Spleen (tissue), 7 donors: ENCODE data around the gene TENM3.

ENCODE experiments used
- POLR2AphosphoS5 ChIP-seq, 3 donors: sonication (generic); formaldehyde crosslinking; IDR thresholded peaks; one replicate each; pipeline ENCODE4 v1.5.1; 2017; ENCODE audit warnings: antibody characterized with exemption in 3 of 3
- TF ChIP-seq, protein P1 (sequence below), 11 experiments: fragments of 200-600 bp in 7 of 11; fragments of 450-650 bp in 4 of 11; sonication (generic) in 4 of 11; IDR thresholded peaks in 8 of 11; conservative IDR thresholded peaks in 3 of 11; 1 replicate in 7 of 11; 2 replicates in 4 of 11; pipeline versions ENCODE4 v1.4.0 to v1.8.0; 2016 to 2021; ENCODE audit warnings: antibody characterized with exemption in 11 of 11, inconsistent platforms in 4 of 11, mild to moderate bottlenecking in 1 of 11
- donor health status: DM: no; HTN: no; CAD: no; lungs with moderate emphysema.
- donor health status: DM: no; HTN: no; CAD: no.
- donor health status: DM: no; HTN: no; CAD: no.

DNA sequence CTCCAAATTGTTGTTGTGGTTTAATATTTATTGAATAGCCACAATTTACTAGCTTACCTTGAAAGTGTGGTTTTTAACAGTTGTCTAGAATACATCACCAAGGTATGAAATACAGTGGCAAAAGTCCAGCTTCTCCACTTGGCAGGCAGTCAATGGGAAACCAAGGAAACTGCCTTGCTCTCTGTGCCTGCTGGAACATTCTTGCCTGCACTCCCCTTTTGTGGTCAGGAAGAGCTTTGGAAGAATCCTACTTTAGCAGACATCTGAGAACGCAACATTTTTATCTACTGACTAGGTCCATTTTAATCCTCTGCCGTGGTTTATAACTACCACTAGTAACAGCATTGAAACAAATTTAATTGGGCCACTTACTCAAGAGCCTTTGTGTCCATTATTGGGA is 64.5 kb downstream of the TENM3 start:
- TF ChIP-seq, protein P1, sequence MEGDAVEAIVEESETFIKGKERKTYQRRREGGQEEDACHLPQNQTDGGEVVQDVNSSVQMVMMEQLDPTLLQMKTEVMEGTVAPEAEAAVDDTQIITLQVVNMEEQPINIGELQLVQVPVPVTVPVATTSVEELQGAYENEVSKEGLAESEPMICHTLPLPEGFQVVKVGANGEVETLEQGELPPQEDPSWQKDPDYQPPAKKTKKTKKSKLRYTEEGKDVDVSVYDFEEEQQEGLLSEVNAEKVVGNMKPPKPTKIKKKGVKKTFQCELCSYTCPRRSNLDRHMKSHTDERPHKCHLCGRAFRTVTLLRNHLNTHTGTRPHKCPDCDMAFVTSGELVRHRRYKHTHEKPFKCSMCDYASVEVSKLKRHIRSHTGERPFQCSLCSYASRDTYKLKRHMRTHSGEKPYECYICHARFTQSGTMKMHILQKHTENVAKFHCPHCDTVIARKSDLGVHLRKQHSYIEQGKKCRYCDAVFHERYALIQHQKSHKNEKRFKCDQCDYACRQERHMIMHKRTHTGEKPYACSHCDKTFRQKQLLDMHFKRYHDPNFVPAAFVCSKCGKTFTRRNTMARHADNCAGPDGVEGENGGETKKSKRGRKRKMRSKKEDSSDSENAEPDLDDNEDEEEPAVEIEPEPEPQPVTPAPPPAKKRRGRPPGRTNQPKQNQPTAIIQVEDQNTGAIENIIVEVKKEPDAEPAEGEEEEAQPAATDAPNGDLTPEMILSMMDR (IDR thresholded peaks at IDR 0.05 in 8 of 11, conservative IDR thresholded peaks at IDR 0.05 in 3 of 11): no peak
- no peak for TF ChIP-seq POLR2AphosphoS5 (IDR thresholded peaks at IDR 0.05)
